OCI-LY1 (cell line): Measurements from ENCODE around the gene GBX2.

Experiments used
- H2AFZ ChIP-seq: fragments of 200-600 bp; sonication (generic), shearing (Covaris generic); 2 replicates; pipeline ENCODE4 v1.6.0; 2014; ENCODE audit warnings: antibody characterized with exemption, mild to moderate bottlenecking, low read length
- H3F3A ChIP-seq: fragments of 200-600 bp; sonication (generic), shearing (Covaris generic); 2 replicates; pipeline ENCODE4 v1.6.0; 2014; ENCODE audit warnings: mild to moderate bottlenecking, antibody characterized with exemption, low read length, moderate library complexity; ENCODE audit not compliant: insufficient read depth
- H3K27ac ChIP-seq: fragments of 200-600 bp; sonication (generic); 2 replicates; pipeline ENCODE4 v1.5.1; 2014; ENCODE audit warnings: low read length, mixed run types, mild to moderate bottlenecking, low read depth; ENCODE audit not compliant: poor library complexity, severe bottlenecking
- H3K27me3 ChIP-seq: fragments of 200-600 bp; sonication (generic); 2 replicates; pipeline ENCODE4 v1.6.0; 2014; ENCODE audit warnings: antibody characterized with exemption, mild to moderate bottlenecking, low read length, moderate library complexity; ENCODE audit not compliant: insufficient read depth
- H3K36me3 ChIP-seq: fragments of 200-600 bp; sonication (generic); 2 replicates; pipeline ENCODE4 v1.6.1; 2014; ENCODE audit warnings: mild to moderate bottlenecking, antibody characterized with exemption, low read length, moderate library complexity, mixed read lengths; ENCODE audit not compliant: insufficient read depth
- H3K4me1 ChIP-seq: fragments of 200-600 bp; sonication (generic); 2 replicates; pipeline ENCODE4 v1.5.1; 2014; ENCODE audit warnings: mild to moderate bottlenecking, low read length, moderate library complexity; ENCODE audit not compliant: insufficient read depth, severe bottlenecking
- H3K4me2 ChIP-seq: fragments of 200-600 bp; sonication (generic), shearing (Covaris generic); 2 replicates; pipeline ENCODE4 v1.6.1; 2014; ENCODE audit warnings: low read length
- H3K4me3 ChIP-seq: fragments of 200-600 bp; sonication (generic); 2 replicates; pipeline ENCODE4 v1.5.1; 2014; ENCODE audit warnings: low read length, low read depth, mild to moderate bottlenecking, mixed read lengths; ENCODE audit not compliant: poor library complexity, severe bottlenecking
- H3K79me2 ChIP-seq: fragments of 200-600 bp; shearing (Covaris generic); 2 replicates; pipeline ENCODE4 v1.6.1; 2016; ENCODE audit warnings: mixed run types, low read length, mixed read lengths; ENCODE audit not compliant: insufficient read depth
- H3K9ac ChIP-seq: fragments of 200-600 bp; sonication (generic), shearing (Covaris generic); 2 replicates; pipeline ENCODE4 v1.6.1; 2014; ENCODE audit warnings: mild to moderate bottlenecking, low read length, mixed read lengths
- H3K9me2 ChIP-seq: fragments of 200-600 bp; sonication (generic), shearing (Covaris generic); 2 replicates; pipeline ENCODE4 v1.6.1; 2014; ENCODE audit warnings: low read depth, mild to moderate bottlenecking, low read length, mixed read lengths
- H3K9me3 ChIP-seq: fragments of 200-600 bp; shearing (Covaris generic); 2 replicates; pipeline ENCODE4 v1.6.1; 2014; ENCODE audit warnings: low read length, mixed read lengths
- H4K20me1 ChIP-seq: fragments of 200-600 bp; sonication (generic), shearing (Covaris generic); 2 replicates; pipeline ENCODE4 v1.6.0; 2016; ENCODE audit warnings: mild to moderate bottlenecking, low read length; ENCODE audit not compliant: insufficient read depth
- EZH2 ChIP-seq: fragments of 200-600 bp; sonication (generic), shearing (Covaris generic); IDR thresholded peaks from 2 replicates; pipeline ENCODE4 v1.8.0; 2017; ENCODE audit warnings: borderline replicate concordance, mixed run types, mild to moderate bottlenecking, antibody characterized with exemption, low read length, moderate library complexity, mixed read lengths
- TF ChIP-seq, protein P1 (sequence below): fragments of 200-600 bp; sonication (generic), shearing (Covaris generic); IDR thresholded peaks from 2 replicates; pipeline ENCODE4 v1.5.1; 2017; ENCODE audit warnings: mild to moderate bottlenecking, antibody characterized with exemption, low read length, moderate library complexity, mixed read lengths

GBX2 gene

DNA sequence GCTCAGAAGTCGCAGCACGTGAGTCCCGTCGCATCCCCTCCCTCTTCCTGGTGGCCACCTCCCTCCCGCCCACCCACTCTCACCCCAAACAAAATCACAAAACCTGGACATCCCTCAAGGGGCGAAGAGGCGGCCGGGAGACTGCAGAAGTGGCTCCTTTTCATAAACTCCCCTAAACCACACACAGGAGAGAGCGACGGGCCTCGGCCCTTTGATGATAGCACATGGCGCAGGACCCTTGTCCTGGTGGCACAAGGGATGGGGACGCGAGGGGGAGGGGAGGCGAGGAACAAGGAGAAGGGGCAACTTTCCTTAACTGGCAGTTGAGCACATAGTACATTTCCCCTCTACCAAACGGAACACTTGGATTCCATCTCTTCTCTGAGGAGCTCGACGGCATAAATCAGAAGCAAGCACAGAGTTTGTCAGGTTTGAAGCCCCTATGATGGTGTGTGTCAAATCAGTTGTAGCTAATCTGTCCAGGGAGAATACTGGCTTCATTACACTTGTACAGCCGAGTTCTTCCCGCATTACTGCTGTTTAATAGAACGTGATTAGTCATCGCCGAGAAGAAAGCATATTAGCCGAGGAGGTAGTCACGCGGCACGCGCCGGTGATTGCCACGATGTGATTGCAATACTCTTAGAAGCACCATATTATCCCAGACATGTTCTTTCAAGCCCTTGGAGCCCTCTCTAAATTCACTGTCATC is 43.8 kb downstream of the GBX2 start:
- Histone ChIP-seq H3K27me3 (no peaks in the 10 kb centered on the region), H2AFZ (no peak overlapping the region), H3K36me3 (no peaks in the 10 kb centered on the region), H3K9me2 (no peaks in the 10 kb centered on the region), H3K4me2 (no peak overlapping the region), H3F3A (no peaks in the 10 kb centered on the region), H3K4me1 (no peaks in the 10 kb centered on the region), H3K4me3 (no peak overlapping the region), H3K9ac (no peak overlapping the region), H4K20me1 (no peaks in the 10 kb centered on the region), H3K27ac (no peak overlapping the region), H3K79me2 (no peaks in the 10 kb centered on the region), H3K9me3 (no peaks in the 10 kb centered on the region)
- TF ChIP-seq, protein P1, sequence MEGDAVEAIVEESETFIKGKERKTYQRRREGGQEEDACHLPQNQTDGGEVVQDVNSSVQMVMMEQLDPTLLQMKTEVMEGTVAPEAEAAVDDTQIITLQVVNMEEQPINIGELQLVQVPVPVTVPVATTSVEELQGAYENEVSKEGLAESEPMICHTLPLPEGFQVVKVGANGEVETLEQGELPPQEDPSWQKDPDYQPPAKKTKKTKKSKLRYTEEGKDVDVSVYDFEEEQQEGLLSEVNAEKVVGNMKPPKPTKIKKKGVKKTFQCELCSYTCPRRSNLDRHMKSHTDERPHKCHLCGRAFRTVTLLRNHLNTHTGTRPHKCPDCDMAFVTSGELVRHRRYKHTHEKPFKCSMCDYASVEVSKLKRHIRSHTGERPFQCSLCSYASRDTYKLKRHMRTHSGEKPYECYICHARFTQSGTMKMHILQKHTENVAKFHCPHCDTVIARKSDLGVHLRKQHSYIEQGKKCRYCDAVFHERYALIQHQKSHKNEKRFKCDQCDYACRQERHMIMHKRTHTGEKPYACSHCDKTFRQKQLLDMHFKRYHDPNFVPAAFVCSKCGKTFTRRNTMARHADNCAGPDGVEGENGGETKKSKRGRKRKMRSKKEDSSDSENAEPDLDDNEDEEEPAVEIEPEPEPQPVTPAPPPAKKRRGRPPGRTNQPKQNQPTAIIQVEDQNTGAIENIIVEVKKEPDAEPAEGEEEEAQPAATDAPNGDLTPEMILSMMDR: no peak
- no peak for TF ChIP-seq EZH2

GRCh38 chr2:236123716-236124115 is 44.5 kb downstream of the GBX2 start:
- no peaks in the 10 kb centered on the region for H3K9me3 ChIP-seq

DNA sequence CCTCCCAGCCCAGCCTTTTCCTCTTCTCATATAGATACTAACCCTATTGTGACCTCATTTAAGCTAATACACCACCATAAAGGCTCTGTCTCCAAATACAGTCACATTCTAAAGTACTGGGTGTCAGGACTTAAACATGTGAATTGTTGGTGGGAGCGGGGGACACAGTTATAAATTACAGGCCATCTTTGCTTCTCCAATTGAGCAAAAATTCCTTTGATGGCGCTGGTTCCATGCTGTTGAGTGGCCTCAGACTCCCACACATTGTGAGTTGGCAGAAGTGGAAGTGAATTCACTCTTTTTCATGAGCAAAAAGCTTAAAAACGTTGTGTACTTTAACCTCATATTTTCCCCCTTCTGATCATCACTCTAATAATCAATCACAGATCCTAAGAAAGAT is 46.0 kb downstream of the GBX2 start:
- no peaks in the 10 kb centered on the region for H3K9me3 ChIP-seq
- H3K9ac ChIP-seq: no peak overlapping the region
- no peaks in the 10 kb centered on the region for H3K9me2 ChIP-seq
- no peak overlapping the region for H3K4me2 ChIP-seq
- H2AFZ ChIP-seq: no peak overlapping the region
- no peak overlapping the region for H3K4me3 ChIP-seq
- H3K27ac ChIP-seq: no peak overlapping the region
- H3K27me3 ChIP-seq: no peaks in the 10 kb centered on the region
- H3K4me1 ChIP-seq: no peaks in the 10 kb centered on the region
- no peaks in the 10 kb centered on the region for H3F3A ChIP-seq
- H4K20me1 ChIP-seq: no peaks in the 10 kb centered on the region
- TF ChIP-seq, protein P1: no peak
- TF ChIP-seq EZH2: no peak
- H3K36me3 ChIP-seq: no peaks in the 10 kb centered on the region
- H3K79me2 ChIP-seq: no peaks in the 10 kb centered on the region

More at GRCh38 chr2:236123716-236124115, 44.5 kb downstream of the GBX2 start:
- H4K20me1 ChIP-seq: no peaks in the 10 kb centered on the region
- H3K4me3 ChIP-seq: no peak overlapping the region
- H3F3A ChIP-seq: no peaks in the 10 kb centered on the region
- H3K27ac ChIP-seq: no peak overlapping the region
- H3K27me3 ChIP-seq: no peaks in the 10 kb centered on the region
- H3K36me3 ChIP-seq: no peaks in the 10 kb centered on the region
- TF ChIP-seq EZH2: no peak
- TF ChIP-seq, protein P1: no peak
- no peak overlapping the region for H3K9ac ChIP-seq
- no peak overlapping the region for H2AFZ ChIP-seq
- no peaks in the 10 kb centered on the region for H3K79me2 ChIP-seq
- no peaks in the 10 kb centered on the region for H3K4me1 ChIP-seq
- H3K4me2 ChIP-seq: no peak overlapping the region
- H3K9me2 ChIP-seq: no peaks in the 10 kb centered on the region
